OCI-LY7 (cell line): ENCODE results near the gene NKAIN2. TPM values are rescaled to one million over a fixed set of nuclear protein-coding genes. Genes with fewer than 3 reads are reported as not detected.

ENCODE experiments used
- BruUV-seq: library from RNA; stranded (reverse); fragments of 400-500 nt; replicated peaks from 2 replicates; lab custom pipeline; 2021; lab: Mats Ljungman, UMichigan
- CTCF ChIA-PET: fragments of 300-600 bp; sonication (Branson Sonifier 250); formaldehyde crosslinking; loops from one replicate; lab custom pipeline; 2022; ENCODE audit warnings: antibody characterized with exemption; ENCODE audit not compliant: unreplicated experiment; lab: Charles Lee
- POLR2A ChIA-PET: fragments of 300-600 bp; sonication (Branson Sonifier 250); formaldehyde crosslinking; loops from one replicate; lab custom pipeline; 2022; ENCODE audit warnings: antibody characterized with exemption; lab: Charles Lee
- DNase-seq: peaks from one replicate; pipeline ENCODE4 v3.0.0-alpha.2; 2015; ENCODE audit warnings: low spot score
- H2AFZ ChIP-seq: fragments of 200-600 bp; sonication (generic), shearing (Covaris generic); 2 replicates; pipeline ENCODE4 v1.6.1; 2014; ENCODE audit warnings: mild to moderate bottlenecking, antibody characterized with exemption, low read length, moderate library complexity
- H3K27ac ChIP-seq: fragments of 200-600 bp; sonication (generic); 2 replicates; pipeline ENCODE4 v1.5.1; 2014; ENCODE audit warnings: mixed run types, low read depth, mild to moderate bottlenecking, moderate library complexity, low read length, inconsistent platforms; ENCODE audit not compliant: poor library complexity, severe bottlenecking
- H3K36me3 ChIP-seq: fragments of 200-600 bp; sonication (generic); 2 replicates; pipeline ENCODE4 v1.6.1; 2014; ENCODE audit warnings: mild to moderate bottlenecking, antibody characterized with exemption, low read length, moderate library complexity, mixed read lengths; ENCODE audit not compliant: insufficient read depth
- H3K4me1 ChIP-seq: fragments of 200-600 bp; sonication (generic); 2 replicates; pipeline ENCODE4 v1.5.1; 2014; ENCODE audit warnings: mild to moderate bottlenecking, low read length; ENCODE audit not compliant: insufficient read depth, poor library complexity, severe bottlenecking
- H3K4me2 ChIP-seq: fragments of 200-600 bp; sonication (generic); 2 replicates; pipeline ENCODE4 v1.6.1; 2014; ENCODE audit warnings: mild to moderate bottlenecking, low read length
- H3K4me3 ChIP-seq: fragments of 200-600 bp; sonication (generic); 2 replicates; pipeline ENCODE4 v1.5.1; 2014; ENCODE audit warnings: mild to moderate bottlenecking, low read depth, low read length; ENCODE audit not compliant: poor library complexity, severe bottlenecking
- H3K79me2 ChIP-seq: fragments of 200-600 bp; sonication (generic); 2 replicates; pipeline ENCODE4 v1.6.1; 2016; ENCODE audit warnings: low read depth, mild to moderate bottlenecking, low read length, moderate library complexity, mixed read lengths; ENCODE audit not compliant: insufficient read depth
- H3K9me2 ChIP-seq: fragments of 200-600 bp; sonication (generic); 2 replicates; pipeline ENCODE4 v1.6.1; 2016; ENCODE audit warnings: mild to moderate bottlenecking, low read length, mixed read lengths; ENCODE audit not compliant: insufficient read depth
- H3K9me3 ChIP-seq: fragments of 200-600 bp; sonication (generic); 2 replicates; pipeline ENCODE4 v1.6.1; 2014; ENCODE audit warnings: mild to moderate bottlenecking, mixed run types, low read length, mixed read lengths
- H4K20me1 ChIP-seq: fragments of 200-600 bp; sonication (generic); 2 replicates; pipeline ENCODE4 v1.6.1; 2014; ENCODE audit warnings: mild to moderate bottlenecking, antibody characterized with exemption, low read length, moderate library complexity, mixed read lengths; ENCODE audit not compliant: insufficient read depth
- EZH2phosphoT487 ChIP-seq: fragments of 200-600 bp; sonication (generic); IDR thresholded peaks from 2 replicates; pipeline ENCODE4 v1.6.1; 2018; ENCODE audit warnings: low read depth, borderline replicate concordance, mild to moderate bottlenecking, mixed run types, antibody characterized with exemption, low read length, moderate library complexity, mixed read lengths
- intact Hi-C: fragments of 100-400 bp; cut with micrococcal nuclease; formaldehyde crosslinking; loops from one replicate; pipeline ENCODE4 v1.10.0; 2022; ENCODE audit not compliant: unreplicated experiment
- total RNA-seq, 2 experiments: library from RNA; depleted of rRNA in 1 of 2; stranded (reverse); fragments of >200 nt in 1 of 2; shearing (Covaris generic) in 1 of 2; gene quantifications; 2 replicates each; pipeline ENCODE4 v1.2.3, GENCODE V29; 2014 to 2022
- TF ChIP-seq, protein P1 (sequence below): fragments of 200-600 bp; sonication (generic); conservative IDR thresholded peaks from 2 replicates; pipeline ENCODE4 v1.5.1; 2014; ENCODE audit warnings: mild to moderate bottlenecking, antibody characterized with exemption, low read length, moderate library complexity, mixed read lengths

The NKAIN2 gene
- total RNA-seq, 2 experiments from 2014 or later, result not detected

DNA sequence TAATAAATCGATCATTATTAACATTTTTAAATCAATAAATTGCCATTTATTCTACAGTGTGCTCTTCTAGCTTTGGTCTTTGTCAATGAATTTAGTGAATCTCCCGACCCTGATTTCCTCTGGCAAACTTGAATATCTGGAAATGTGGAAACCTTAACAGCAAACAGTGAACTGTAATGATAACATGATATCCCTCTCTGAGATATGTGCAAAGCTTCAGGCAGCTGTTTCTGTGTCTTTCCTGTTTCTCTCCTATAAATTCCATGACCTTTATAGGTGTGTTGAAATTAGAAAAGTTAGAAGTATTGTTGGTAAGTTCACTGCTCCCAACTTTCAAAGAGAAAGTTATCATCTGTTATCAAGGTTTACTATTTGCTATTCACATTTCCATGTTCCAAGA is 939.8 kb downstream of the NKAIN2 start:
- ChIA-PET POLR2A (no interaction called here), CTCF (no interaction called here)
- Histone ChIP-seq H3K4me3 (no peak overlapping the region), H3K9me2 (no peaks in the 10 kb centered on the region), H3K79me2 (no peaks in the 10 kb centered on the region), H2AFZ (no peak overlapping the region), H3K4me2 (no peak overlapping the region), H3K27ac (no peak overlapping the region), H4K20me1 (no peaks in the 10 kb centered on the region), H3K36me3 (no peaks in the 10 kb centered on the region), H3K9me3 (no peaks in the 10 kb centered on the region), H3K4me1 (no peaks in the 10 kb centered on the region)
- BruUV-seq, result no TSS peak
- TF ChIP-seq, protein P1, sequence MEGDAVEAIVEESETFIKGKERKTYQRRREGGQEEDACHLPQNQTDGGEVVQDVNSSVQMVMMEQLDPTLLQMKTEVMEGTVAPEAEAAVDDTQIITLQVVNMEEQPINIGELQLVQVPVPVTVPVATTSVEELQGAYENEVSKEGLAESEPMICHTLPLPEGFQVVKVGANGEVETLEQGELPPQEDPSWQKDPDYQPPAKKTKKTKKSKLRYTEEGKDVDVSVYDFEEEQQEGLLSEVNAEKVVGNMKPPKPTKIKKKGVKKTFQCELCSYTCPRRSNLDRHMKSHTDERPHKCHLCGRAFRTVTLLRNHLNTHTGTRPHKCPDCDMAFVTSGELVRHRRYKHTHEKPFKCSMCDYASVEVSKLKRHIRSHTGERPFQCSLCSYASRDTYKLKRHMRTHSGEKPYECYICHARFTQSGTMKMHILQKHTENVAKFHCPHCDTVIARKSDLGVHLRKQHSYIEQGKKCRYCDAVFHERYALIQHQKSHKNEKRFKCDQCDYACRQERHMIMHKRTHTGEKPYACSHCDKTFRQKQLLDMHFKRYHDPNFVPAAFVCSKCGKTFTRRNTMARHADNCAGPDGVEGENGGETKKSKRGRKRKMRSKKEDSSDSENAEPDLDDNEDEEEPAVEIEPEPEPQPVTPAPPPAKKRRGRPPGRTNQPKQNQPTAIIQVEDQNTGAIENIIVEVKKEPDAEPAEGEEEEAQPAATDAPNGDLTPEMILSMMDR, result no peak
- no peak for TF ChIP-seq EZH2phosphoT487
- no peak for DNase-seq
- intact Hi-C loops, result no loop called here

DNA sequence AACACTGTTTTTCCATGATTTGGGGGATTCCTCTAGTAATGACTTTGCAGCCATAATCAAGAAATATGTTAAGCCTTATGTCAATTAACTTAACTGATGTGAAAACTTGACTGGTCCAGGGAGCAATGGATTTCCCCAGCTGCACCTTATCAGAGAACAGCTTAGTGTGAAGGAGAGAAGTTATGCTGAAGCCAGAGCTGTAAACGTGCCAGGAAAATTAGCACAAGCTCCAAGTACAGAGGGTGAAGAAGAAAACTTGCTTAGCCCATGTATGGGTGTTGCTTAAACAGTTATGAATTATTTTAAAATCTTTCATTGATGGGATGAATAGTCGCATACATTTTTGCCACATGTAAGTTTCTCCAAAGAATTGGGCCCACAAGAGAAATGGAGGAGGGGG is 943.7 kb downstream of the NKAIN2 start:
- TF ChIP-seq, protein P1, result no peak
- TF ChIP-seq EZH2phosphoT487, result no peak
- CTCF ChIA-PET, result no interaction called here

DNA sequence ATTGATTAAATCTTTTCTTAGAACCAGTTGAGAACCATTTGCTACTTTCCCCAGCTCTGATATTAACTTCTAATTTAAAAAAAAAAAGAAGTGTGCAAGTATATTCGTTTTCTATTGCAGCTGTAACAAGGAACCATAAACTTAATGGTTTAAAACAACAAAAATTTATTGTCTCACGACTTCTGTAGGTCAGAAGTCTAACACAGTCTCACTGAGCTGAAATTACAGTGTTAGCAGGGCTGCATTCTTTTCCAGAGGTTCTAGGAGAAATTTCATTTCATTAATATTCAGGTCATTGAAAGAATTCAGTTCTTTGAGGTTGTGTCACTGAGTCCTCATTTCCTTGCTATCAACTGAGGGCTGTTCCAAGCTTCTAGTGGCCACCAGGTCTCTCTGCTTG is 945.1 kb downstream of the NKAIN2 start:
- H3K9me2 ChIP-seq, result no peaks in the 10 kb centered on the region
- no peaks in the 10 kb centered on the region for H4K20me1 ChIP-seq
- H3K79me2 ChIP-seq, result no peaks in the 10 kb centered on the region
- no peak overlapping the region for H2AFZ ChIP-seq
- BruUV-seq, result no TSS peak
- H3K4me1 ChIP-seq, result no peaks in the 10 kb centered on the region
- TF ChIP-seq EZH2phosphoT487, result no peak
- TF ChIP-seq, protein P1, result no peak
- POLR2A ChIA-PET, result interaction anchor here (1.5 to 1.6 kb wide), 2 partner anchors 15 to 48 kb away, joined by 3 to 6 read pairs; no protein-coding TSS in a partner anchor
- no peak overlapping the region for H3K4me3 ChIP-seq
- DNase-seq, result no peak
- no peak overlapping the region for H3K27ac ChIP-seq
- H3K4me2 ChIP-seq, result no peak overlapping the region
- H3K9me3 ChIP-seq, result no peaks in the 10 kb centered on the region
- no peaks in the 10 kb centered on the region for H3K36me3 ChIP-seq
- intact Hi-C loops, result no loop called here
- CTCF ChIA-PET, result no interaction called here

More for the DNA sequence above, 943.7 kb downstream of the NKAIN2 start:
- Histone ChIP-seq H3K9me3 (no peaks in the 10 kb centered on the region), H4K20me1 (no peaks in the 10 kb centered on the region), H3K4me1 (no peaks in the 10 kb centered on the region), H3K79me2 (no peaks in the 10 kb centered on the region), H2AFZ (no peak overlapping the region), H3K4me2 (no peak overlapping the region), H3K36me3 (no peaks in the 10 kb centered on the region), H3K9me2 (no peaks in the 10 kb centered on the region), H3K4me3 (no peak overlapping the region), H3K27ac (no peak overlapping the region)
- no TSS peak for BruUV-seq
- intact Hi-C loops, result no loop called here
- POLR2A ChIA-PET, result interaction anchor here (0.8 to 1.6 kb wide), 2 partner anchors 47 to 76 kb away, joined by 3 to 6 read pairs; no protein-coding TSS in a partner anchor
- DNase-seq, result no peak
